H1 (cell line): Measurements from ENCODE around the gene RASA1.

ENCODE experiments used
- CBX8 ChIP-seq: fragments of 300-800, 300-1000 bp; sonication (generic); IDR thresholded peaks from 2 replicates; pipeline ENCODE4 v1.7.1; 2016; ENCODE audit warnings: low read depth, low read length, borderline replicate concordance
- CEBPB ChIP-seq: IDR thresholded peaks from 2 replicates; pipeline ENCODE4 v1.6.1; 2012; ENCODE audit warnings: low read depth, low read length
- CREB1 ChIP-seq: IDR thresholded peaks from 2 replicates; pipeline ENCODE4 v1.6.1; 2012; ENCODE audit warnings: inconsistent platforms
- CTCF ChIP-seq, 3 experiments: IDR thresholded peaks; 1 replicate in 2 of 3; 2 replicates in 1 of 3; pipeline versions ENCODE4 v1.5.1 to v1.6.1; 2011; ENCODE audit warnings: low read length in 3 of 3, mild to moderate bottlenecking in 3 of 3, inconsistent platforms in 2 of 3, low read depth in 1 of 3, moderate library complexity in 1 of 3; ENCODE audit not compliant: insufficient read depth in 1 of 3; ENCODE audit errors: control extremely low read depth in 1 of 3
- EP300 ChIP-seq, 2 experiments: IDR thresholded peaks; 1 replicate in 1 of 2; 2 replicates in 1 of 2; pipeline ENCODE4 v1.6.1; 2011 to 2012; ENCODE audit warnings: low read depth in 2 of 2, low read length in 2 of 2, mild to moderate bottlenecking in 2 of 2, borderline replicate concordance in 1 of 2, inconsistent platforms in 1 of 2, moderate library complexity in 1 of 2
- EZH2 ChIP-seq: fragments of 200-600 bp; sonication (generic); IDR thresholded peaks from 2 replicates; pipeline ENCODE4 v1.7.1; 2012; ENCODE audit warnings: low read depth, mild to moderate bottlenecking, moderate library complexity, low read length, inconsistent platforms; ENCODE audit not compliant: severe bottlenecking
- GABPA ChIP-seq: IDR thresholded peaks from 2 replicates; pipeline ENCODE4 v1.6.1; 2011; ENCODE audit warnings: mild to moderate bottlenecking, low read length, moderate library complexity, borderline replicate concordance; ENCODE audit not compliant: insufficient read depth
- POLR2A ChIP-seq, 2 experiments: IDR thresholded peaks; 1 replicate in 1 of 2; 2 replicates in 1 of 2; pipeline ENCODE4 v1.6.1; 2011; ENCODE audit warnings: low read depth in 2 of 2, low read length in 2 of 2, mild to moderate bottlenecking in 2 of 2; ENCODE audit errors: control extremely low read depth in 1 of 2
- POLR2AphosphoS5 ChIP-seq: IDR thresholded peaks from 2 replicates; pipeline ENCODE4 v1.6.1; 2011; ENCODE audit warnings: low read depth, low read length
- POU5F1 ChIP-seq: IDR thresholded peaks from 2 replicates; pipeline ENCODE4 v1.6.1; 2011; ENCODE audit warnings: low read depth, mild to moderate bottlenecking, low read length, moderate library complexity
- RAD21 ChIP-seq, 2 experiments: IDR thresholded peaks in 1 of 2; conservative IDR thresholded peaks in 1 of 2; 2 replicates each; pipeline ENCODE4 v1.6.1; 2011; ENCODE audit warnings: low read depth in 2 of 2, low read length in 2 of 2, improper control_type of control experiment in 1 of 2, inconsistent platforms in 1 of 2, mild to moderate bottlenecking in 1 of 2, moderate library complexity in 1 of 2
- RNF2 ChIP-seq: fragments of 200-900, 300-1000 bp; sonication (generic); IDR thresholded peaks from 2 replicates; pipeline ENCODE4 v1.7.1; 2016; ENCODE audit warnings: borderline replicate concordance, low read depth, mild to moderate bottlenecking, antibody characterized with exemption, low read length; ENCODE audit not compliant: poor library complexity, severe bottlenecking; ENCODE audit errors: missing control alignments
- SP2 ChIP-seq: IDR thresholded peaks from 2 replicates; pipeline ENCODE4 v1.6.1; 2012; ENCODE audit warnings: mild to moderate bottlenecking, low read length, inconsistent platforms
- TF ChIP-seq, protein P1 (sequence below): IDR thresholded peaks from 2 replicates; pipeline ENCODE4 v1.6.1; 2012; ENCODE audit warnings: inconsistent platforms

DNA sequence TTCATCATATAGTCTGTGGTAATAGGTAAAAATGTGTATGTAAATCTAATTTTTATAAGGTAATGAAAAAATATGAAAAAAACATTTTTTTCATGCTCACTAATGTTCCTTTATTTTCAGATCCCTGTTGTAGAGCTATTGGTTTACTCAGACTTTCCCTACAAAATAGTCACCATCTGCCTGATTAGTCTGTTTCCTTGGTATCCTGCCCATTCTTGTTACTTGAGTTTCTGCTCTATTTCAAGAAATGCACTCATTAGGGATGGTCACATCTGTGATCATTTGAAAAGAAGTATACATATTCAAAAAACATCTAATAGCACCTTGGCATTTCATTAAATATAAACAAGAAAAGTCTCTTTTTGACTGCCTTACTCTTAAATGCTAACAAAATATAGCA lies 21.6 kb upstream of the RASA1 start:
- TF ChIP-seq CTCF (IDR thresholded peaks at IDR 0.05; ENCODE audit: control extremely low read depth in 1 of 3, insufficient read depth in 1 of 3, low read depth in 1 of 3, low read length in 3 of 3): no peak
- TF ChIP-seq RAD21 (IDR thresholded peaks at IDR 0.05 in 1 of 2, conservative IDR thresholded peaks at IDR 0.05 in 1 of 2; ENCODE audit: low read depth in 2 of 2, low read length in 2 of 2): no peak
- TF ChIP-seq POLR2AphosphoS5: no peak
- no peak for TF ChIP-seq POLR2A (IDR thresholded peaks at IDR 0.05; ENCODE audit: control extremely low read depth in 1 of 2, low read depth in 2 of 2, low read length in 2 of 2)
- TF ChIP-seq CREB1: no peak
- TF ChIP-seq EZH2: no peak
- TF ChIP-seq CBX8: no peak
- TF ChIP-seq CEBPB: no peak
- TF ChIP-seq SP2: no peak
- TF ChIP-seq GABPA: no peak
- TF ChIP-seq, protein P1, sequence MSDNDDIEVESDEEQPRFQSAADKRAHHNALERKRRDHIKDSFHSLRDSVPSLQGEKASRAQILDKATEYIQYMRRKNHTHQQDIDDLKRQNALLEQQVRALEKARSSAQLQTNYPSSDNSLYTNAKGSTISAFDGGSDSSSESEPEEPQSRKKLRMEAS: no peak
- TF ChIP-seq EP300 (IDR thresholded peaks at IDR 0.05; ENCODE audit: borderline replicate concordance in 1 of 2, low read depth in 2 of 2, low read length in 2 of 2): no peak
- no peak for TF ChIP-seq POU5F1
- no peak for TF ChIP-seq RNF2
